CD4-positive, alpha-beta T cell treated with Interferon gamma for 1 hour (primary cell): ENCODE data around the gene TAS2R1.
"Not testable (repeated sequence)": the region's sequence is repeated elsewhere in the genome, so short reads cannot be mapped to it uniquely, and the experiment has no call there.

Experiments
- DNase-seq: peaks from one replicate; pipeline ENCODE4 v3.0.0-alpha.2; 2020

The TAS2R1 gene

GRCh38 chr5:9621379-9621903, 8.7 kb downstream of the TAS2R1 start:
- no peak for DNase-seq

GRCh38 chr5:9619331-9620092, 10.6 kb downstream of the TAS2R1 start:
- no peak for DNase-seq

- no peak for DNase-seq
Measured at GRCh38 chr5:9617739-9618504, 12.2 kb downstream of the TAS2R1 start.

GRCh38 chr5:9617221-9617620, 12.9 kb downstream of the TAS2R1 start:
- no peak for DNase-seq

- no peak for DNase-seq
Measured at GRCh38 chr5:9615331-9615730, 14.8 kb downstream of the TAS2R1 start.

- DNase-seq, result no peak
Measured at GRCh38 chr5:9613360-9613759, 16.8 kb downstream of the TAS2R1 start.

- DNase-seq, result no peak
Measured at GRCh38 chr5:9610969-9611368, 19.2 kb downstream of the TAS2R1 start.

GRCh38 chr5:9610364-9610763, 19.8 kb downstream of the TAS2R1 start:
- DNase-seq, result no peak

- DNase-seq, result no peak
Measured at GRCh38 chr5:9608093-9608492, 22.1 kb downstream of the TAS2R1 start.

GRCh38 chr5:9605041-9605838, 24.9 kb downstream of the TAS2R1 start:
- DNase-seq, result no peak

GRCh38 chr5:9604416-9604815, 25.7 kb downstream of the TAS2R1 start:
- no peak for DNase-seq

GRCh38 chr5:9601055-9601739, 29.0 kb downstream of the TAS2R1 start:
- no peak for DNase-seq

- DNase-seq, result no peak
Measured at GRCh38 chr5:9599391-9599790, 30.8 kb downstream of the TAS2R1 start.

GRCh38 chr5:9598329-9598728, 31.8 kb downstream of the TAS2R1 start:
- not testable (repeated sequence) for DNase-seq

GRCh38 chr5:9597322-9597721, 32.8 kb downstream of the TAS2R1 start:
- DNase-seq, result not testable (repeated sequence)

- DNase-seq, result no peak
Measured at GRCh38 chr5:9596824-9597223, 33.3 kb downstream of the TAS2R1 start.

- no peak for DNase-seq
Measured at GRCh38 chr5:9596171-9596780, 33.9 kb downstream of the TAS2R1 start.

GRCh38 chr5:9594913-9595312, 35.2 kb downstream of the TAS2R1 start:
- no peak for DNase-seq

- no peak for DNase-seq
Measured at GRCh38 chr5:9589049-9589835, 40.9 kb downstream of the TAS2R1 start.

- DNase-seq, result no peak
Measured at GRCh38 chr5:9588254-9588653, 41.9 kb downstream of the TAS2R1 start.

GRCh38 chr5:9587135-9587534, 43.0 kb downstream of the TAS2R1 start:
- no peak for DNase-seq
